HL-60 (cell line): Measurements from ENCODE around the gene PHIP.

Experiments used
- GABPA ChIP-seq: IDR thresholded peaks from 2 replicates; pipeline ENCODE4 v1.6.1; 2012; ENCODE audit warnings: low read depth
- POLR2AphosphoS5 ChIP-seq: IDR thresholded peaks from 2 replicates; pipeline ENCODE4 v1.6.1; 2012; ENCODE audit warnings: low read depth
- TF ChIP-seq, protein P1 (sequence below): IDR thresholded peaks from one replicate; pipeline ENCODE4 v1.5.1; 2011; ENCODE audit warnings: low read length, control low read depth, inconsistent platforms; ENCODE audit not compliant: insufficient read depth
- TF ChIP-seq, protein P2 (sequence below): IDR thresholded peaks from 2 replicates; pipeline ENCODE4 v1.6.1; 2012; ENCODE audit warnings: low read depth; ENCODE audit not compliant: insufficient replicate concordance

DNA sequence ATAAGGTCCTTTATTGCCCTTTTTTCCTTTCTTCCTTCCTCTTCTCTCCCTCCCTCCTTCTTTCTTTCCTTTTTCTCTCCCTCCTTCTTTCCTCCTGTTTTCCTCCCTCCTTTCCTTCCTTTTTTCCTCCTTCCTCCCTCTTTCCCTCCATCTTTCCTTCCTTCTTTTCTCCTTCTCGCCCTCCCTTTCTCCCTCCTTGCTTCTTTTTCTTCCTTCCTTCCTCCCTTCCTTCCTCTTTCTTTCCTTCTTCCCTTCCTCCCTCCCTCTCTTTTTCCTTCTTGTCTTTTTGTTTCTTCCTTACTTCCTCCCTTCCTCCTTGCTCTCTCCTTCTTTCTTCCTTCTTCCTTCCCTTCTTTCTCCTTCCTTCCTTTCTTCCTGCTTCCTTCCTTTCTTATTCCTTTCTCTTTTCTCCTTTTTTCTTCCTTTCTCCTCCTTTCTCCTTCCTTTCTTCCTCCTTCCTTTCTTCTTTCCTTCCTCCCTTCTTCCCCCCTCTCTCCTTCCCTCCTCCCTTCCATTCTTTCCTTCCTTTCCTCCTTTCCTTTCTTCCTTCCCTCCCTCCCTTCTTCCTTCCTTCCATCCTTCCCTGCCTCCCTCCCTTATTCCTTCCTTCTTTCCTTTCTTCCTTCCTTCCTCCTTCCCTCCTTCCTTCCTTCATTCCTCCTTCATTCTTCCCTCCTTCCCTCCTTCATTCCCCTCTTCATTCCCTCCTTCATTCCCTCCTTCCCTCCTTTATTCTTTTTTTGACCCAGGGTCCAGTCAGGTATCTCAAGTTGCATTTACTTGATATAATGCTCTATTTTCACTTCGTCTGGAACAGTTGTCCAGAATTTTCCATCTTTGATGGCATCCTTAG is 11.7 kb upstream of the PHIP start:
- TF ChIP-seq, protein P1, sequence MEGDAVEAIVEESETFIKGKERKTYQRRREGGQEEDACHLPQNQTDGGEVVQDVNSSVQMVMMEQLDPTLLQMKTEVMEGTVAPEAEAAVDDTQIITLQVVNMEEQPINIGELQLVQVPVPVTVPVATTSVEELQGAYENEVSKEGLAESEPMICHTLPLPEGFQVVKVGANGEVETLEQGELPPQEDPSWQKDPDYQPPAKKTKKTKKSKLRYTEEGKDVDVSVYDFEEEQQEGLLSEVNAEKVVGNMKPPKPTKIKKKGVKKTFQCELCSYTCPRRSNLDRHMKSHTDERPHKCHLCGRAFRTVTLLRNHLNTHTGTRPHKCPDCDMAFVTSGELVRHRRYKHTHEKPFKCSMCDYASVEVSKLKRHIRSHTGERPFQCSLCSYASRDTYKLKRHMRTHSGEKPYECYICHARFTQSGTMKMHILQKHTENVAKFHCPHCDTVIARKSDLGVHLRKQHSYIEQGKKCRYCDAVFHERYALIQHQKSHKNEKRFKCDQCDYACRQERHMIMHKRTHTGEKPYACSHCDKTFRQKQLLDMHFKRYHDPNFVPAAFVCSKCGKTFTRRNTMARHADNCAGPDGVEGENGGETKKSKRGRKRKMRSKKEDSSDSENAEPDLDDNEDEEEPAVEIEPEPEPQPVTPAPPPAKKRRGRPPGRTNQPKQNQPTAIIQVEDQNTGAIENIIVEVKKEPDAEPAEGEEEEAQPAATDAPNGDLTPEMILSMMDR, result no peak
- TF ChIP-seq POLR2AphosphoS5 (no peak), GABPA (no peak)
- TF ChIP-seq, protein P2, sequence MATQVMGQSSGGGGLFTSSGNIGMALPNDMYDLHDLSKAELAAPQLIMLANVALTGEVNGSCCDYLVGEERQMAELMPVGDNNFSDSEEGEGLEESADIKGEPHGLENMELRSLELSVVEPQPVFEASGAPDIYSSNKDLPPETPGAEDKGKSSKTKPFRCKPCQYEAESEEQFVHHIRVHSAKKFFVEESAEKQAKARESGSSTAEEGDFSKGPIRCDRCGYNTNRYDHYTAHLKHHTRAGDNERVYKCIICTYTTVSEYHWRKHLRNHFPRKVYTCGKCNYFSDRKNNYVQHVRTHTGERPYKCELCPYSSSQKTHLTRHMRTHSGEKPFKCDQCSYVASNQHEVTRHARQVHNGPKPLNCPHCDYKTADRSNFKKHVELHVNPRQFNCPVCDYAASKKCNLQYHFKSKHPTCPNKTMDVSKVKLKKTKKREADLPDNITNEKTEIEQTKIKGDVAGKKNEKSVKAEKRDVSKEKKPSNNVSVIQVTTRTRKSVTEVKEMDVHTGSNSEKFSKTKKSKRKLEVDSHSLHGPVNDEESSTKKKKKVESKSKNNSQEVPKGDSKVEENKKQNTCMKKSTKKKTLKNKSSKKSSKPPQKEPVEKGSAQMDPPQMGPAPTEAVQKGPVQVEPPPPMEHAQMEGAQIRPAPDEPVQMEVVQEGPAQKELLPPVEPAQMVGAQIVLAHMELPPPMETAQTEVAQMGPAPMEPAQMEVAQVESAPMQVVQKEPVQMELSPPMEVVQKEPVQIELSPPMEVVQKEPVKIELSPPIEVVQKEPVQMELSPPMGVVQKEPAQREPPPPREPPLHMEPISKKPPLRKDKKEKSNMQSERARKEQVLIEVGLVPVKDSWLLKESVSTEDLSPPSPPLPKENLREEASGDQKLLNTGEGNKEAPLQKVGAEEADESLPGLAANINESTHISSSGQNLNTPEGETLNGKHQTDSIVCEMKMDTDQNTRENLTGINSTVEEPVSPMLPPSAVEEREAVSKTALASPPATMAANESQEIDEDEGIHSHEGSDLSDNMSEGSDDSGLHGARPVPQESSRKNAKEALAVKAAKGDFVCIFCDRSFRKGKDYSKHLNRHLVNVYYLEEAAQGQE, result no peak
